Left cardiac atrium (tissue), 4 donors: Measurements from ENCODE around the gene CD58. TPM values are rescaled to one million over a fixed set of nuclear protein-coding genes. Genes with fewer than 3 reads are reported as not detected.

ENCODE experiments used
- ATAC-seq, 2 donors: fragments of 200-7000 bp; cut with Tn5 transposase; one replicate each; pipeline ENCODE4 v1.9.1; 2020; ENCODE audit warnings: mild to moderate bottlenecking in 2 of 2, moderate library complexity in 2 of 2
- DNase-seq: peaks from one replicate; pipeline ENCODE4 v3.0.0-alpha.2; 2020
- intact Hi-C, 2 donors: fragments of 100-400 bp; cut with DNase I; formaldehyde crosslinking; loops; one replicate each; pipeline versions ENCODE4 v1.14.1 to v1.15.1; 2022 to 2023
- total RNA-seq, 2 donors: library from RNA; stranded (reverse); fragmentation: NEBNext Ultra II Directional; extraction: Animal tissue kit (Norgen Biotek cat#: 25700); gene quantifications; one replicate each; pipeline ENCODE4 v1.2.1, GENCODE V29; 2021
- donor health status: DM: no; HTN: yes; CAD: no.
- donor health status: DM: no; HTN: yes; CAD: no; lungs with severe emphysema.
- donor health status: DM: yes; HTN: yes; CAD: no.
- donor health status: Dilated cardiomyopathy.

The CD58 gene
- total RNA-seq, 2 donors from 2014 or later: 19.6 to 21.1 TPM

GRCh38 chr1:116529199-116529631 lies 41.6 kb downstream of the CD58 start:
- ATAC-seq (no peak), DNase-seq (no peak)
- intact Hi-C loops: no loop called here

DNA sequence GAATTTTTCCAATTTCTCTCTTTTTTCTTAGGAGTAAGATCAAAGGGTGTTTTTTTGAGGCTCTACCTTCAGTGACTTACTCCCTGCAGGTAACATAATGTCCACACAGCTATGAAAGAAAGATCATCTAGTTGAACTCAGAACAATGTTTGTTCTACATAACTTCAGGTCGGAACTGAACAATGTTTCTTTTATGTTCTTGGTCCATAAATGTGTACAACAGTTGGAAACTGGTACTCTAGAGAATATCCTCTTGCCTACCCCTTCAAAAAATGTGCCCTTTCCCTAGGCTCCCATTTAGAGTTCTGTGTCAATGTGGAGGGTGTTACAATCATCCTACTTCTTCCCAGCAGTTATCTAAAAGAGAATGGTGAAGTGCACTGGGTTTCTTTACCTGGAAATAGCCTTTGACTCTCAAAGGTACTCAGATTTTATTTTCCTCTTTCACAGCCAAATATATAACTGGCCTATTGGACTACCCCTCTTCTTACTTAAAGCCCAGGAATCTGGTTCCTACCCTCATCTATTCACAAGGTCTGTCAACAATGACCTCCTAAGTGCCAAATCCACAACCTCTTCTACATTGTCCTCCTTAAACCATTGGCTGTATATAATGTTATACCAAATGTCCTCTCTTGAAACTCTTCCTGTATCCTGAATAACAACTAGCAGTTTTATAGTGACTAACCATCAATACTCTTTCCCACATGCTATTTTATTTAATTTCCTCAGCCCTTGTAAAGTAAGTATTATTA lies 42.3 kb downstream of the CD58 start:
- intact Hi-C loops: no loop called here
- ATAC-seq (no peak), DNase-seq (no peak)

DNA sequence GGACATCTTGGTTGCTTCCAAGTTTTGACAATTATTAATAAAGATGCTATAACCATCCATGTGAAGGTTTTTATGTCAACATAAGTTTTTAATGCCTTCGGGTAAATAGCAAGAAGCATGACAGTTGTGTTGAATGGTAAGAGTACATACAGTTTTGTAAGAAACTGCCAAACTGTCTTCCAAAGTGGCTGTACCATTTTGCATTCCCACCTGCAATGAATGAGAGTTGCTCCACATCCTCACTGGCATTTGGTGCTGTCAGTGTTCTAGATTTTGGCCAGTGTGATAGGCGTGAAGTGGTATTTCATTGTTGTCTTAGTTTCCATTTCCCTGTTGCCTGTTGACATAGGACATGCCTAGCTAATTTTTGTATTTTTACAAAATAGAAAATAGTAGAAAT lies 45.4 kb downstream of the CD58 start:
- intact Hi-C loops: no loop called here
- ATAC-seq (no peak), DNase-seq (no peak)

- no peak for DNase-seq
- intact Hi-C loops: no loop called here
- ATAC-seq: peak in 1 of 2 donors; percentile 44
These were observed 49.6 kb downstream of the CD58 start for GRCh38 chr1:116521186-116521585.

- no peak for ATAC-seq
- DNase-seq: no peak
- intact Hi-C loops: no loop called here
These were observed 52.4 kb downstream of the CD58 start for GRCh38 chr1:116518400-116518799.

DNA sequence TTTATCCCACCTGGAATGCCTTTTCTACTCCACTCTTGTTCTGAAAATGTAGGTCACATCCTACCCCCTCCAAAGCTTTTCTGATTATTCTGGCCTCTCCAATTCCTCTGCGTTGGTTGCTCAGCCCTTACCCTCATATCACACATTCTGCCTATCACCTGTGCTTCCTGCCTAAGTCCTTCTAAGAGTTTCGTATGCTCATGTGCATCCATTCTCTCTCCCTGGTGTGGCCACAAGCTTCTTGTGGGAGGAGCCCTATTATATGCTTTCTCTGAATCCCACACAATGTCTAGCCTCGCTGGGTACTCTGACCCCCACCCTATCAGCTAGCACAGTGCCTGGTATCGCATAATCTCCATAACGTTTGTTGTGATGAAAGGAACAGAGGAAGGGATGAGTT lies 54.2 kb downstream of the CD58 start:
- DNase-seq (no peak), ATAC-seq (no peak)
- intact Hi-C loops: no loop called here

DNA sequence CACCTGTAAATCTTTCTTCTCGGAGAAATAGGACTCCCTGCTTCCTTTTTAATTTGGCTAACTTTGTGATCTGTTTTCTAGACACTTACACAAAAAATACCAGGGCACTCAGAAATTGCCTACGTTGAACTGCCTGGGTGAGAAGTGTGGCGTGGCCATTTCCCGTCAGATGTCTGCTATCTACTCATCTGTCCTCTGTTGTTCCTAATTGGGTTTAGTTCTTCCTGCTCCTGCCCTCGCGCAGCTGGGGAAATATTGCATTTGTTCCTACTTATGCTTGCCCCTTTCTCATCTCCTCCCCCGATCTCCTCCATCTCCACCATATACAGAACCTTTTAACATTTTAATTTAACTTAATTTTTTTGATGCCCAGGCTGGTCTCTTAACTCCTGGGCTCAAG lies 55.1 kb downstream of the CD58 start:
- intact Hi-C loops: no loop called here
- no peak for DNase-seq
- peak in 1 of 2 donors; percentile 16 for ATAC-seq

DNA sequence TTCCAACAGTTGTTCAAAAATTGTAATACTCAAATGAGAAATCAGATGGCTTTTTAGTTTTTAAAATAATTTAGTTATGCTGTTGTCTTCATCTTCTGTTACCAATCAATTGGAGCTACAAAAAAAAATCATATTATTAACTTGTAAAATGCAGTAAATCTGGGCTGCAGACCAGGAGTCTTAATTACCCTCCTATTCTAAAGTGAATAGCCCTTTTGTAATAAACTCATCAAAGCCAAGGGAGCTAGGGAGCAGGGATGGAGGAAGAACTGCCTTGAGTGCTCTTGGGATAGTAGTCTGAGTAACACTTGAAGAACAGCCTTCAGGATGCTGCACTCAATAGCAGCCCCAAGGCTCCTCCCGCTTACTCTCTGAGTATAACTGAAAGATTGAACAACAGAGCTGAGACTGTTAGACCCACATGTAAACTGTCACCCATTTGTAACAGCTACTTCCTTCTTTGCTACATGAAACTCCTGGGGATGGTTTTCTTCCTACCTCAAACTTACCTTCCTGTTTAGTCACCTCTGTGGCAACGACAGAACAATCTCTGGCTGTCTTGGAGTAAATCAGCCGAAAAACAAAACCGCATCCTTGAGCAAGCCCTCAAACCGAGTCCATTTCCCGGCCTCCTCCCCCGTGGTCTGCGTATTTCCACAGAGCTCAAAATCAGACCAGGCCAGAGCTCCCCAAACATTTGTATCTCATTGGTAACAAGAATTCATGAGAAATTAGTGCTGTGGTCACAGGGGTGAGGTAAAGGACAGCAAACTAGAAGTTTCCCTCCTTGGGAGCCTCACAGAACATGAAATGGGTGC lies 55.9 kb downstream of the CD58 start:
- ATAC-seq (peak in 1 of 2 donors; percentile 20), DNase-seq (no peak)
- intact Hi-C loops: no loop called here

GRCh38 chr1:116513956-116514355 lies 56.9 kb downstream of the CD58 start:
- DNase-seq (no peak), ATAC-seq (peak in 1 of 2 donors; percentile 41)
- intact Hi-C loops: no loop called here

DNA sequence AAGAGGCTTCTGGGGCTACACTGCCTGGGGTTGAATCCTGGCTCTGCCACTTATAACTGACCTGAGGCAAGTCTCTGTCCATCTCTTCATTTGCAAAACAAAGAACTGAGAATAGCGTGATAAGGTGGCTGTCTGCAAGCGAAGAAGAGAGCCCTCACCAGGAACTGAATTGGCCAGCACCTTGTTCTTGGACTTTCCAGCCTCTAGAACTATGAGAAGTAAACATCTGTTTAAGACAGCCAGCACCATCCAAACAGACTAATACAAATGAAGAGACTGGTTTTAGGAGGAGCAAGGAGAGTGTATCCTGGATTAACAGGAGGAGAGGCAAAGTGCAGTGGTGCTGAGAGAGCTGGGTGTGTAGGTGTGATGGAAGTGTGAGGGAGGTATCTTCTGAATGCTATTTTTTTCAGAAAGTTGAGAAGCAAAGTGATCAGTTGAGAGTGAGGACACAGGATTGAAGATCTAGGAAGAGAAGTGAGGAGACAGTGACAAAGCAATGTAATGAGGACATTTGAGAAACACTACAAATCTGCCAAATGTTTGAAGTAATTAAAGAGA lies 59.3 kb downstream of the CD58 start:
- intact Hi-C loops: no loop called here
- DNase-seq (no peak), ATAC-seq (no peak)

GRCh38 chr1:116510361-116510760 lies 60.5 kb downstream of the CD58 start:
- ATAC-seq (no peak), DNase-seq (no peak)
- intact Hi-C loops: no loop called here

DNA sequence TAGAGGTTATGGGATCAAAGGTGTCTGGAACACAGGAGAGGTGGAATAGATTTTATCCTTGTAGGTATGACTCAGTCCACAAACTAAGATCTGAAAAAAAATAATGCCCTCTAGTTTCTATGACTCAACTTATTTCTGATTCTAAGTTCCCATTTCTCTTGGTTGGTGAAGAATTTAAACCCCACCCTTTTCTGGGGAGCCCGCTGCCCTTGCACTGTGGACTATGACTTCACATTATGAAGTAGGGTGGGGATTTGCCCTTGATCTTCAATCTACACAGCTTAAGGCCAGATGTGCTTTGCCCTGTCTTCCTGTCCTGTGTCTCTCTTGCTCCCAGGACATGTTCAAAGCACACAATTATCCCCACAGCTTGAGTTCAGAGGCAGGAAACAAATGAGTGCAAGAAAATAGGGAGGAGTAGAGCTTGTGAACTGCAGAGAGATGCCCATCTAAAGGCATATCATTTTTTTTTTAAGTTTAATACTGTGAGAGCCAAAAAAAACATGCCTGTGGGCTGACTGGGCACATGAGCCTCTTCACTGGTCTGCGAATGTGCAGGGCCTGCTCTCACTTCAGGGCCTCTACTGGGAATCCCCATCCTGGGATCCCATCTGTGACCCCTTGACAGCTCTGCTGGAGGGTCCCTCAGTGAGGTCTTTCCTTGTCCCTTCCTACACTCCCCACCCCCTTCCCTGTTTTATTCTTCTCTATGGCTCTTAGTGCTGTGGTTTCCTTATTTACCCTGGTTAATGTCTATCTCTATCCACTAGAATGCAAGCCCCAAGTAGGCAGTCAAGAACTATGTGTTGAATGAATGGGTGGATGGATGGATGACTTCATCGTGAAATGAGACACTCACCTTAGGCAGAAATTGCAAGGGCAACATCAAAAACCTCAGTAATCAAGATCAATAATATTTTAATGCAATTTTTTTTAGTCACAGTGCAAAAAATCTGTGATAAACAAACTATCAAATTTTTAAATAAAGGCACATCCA lies 61.5 kb downstream of the CD58 start:
- peak in 1 of 2 donors; percentile 63 for ATAC-seq
- intact Hi-C loops: no loop called here
- no peak for DNase-seq

GRCh38 chr1:116508085-116508983 lies 62.5 kb downstream of the CD58 start:
- no peak for ATAC-seq
- DNase-seq: no peak
- intact Hi-C loops: no loop called here

GRCh38 chr1:116507631-116508030 lies 63.2 kb downstream of the CD58 start:
- no peak for DNase-seq
- intact Hi-C loops: no loop called here
- ATAC-seq: no peak

- intact Hi-C loops: no loop called here
- no peak for DNase-seq
- no peak for ATAC-seq
These were observed 64.5 kb downstream of the CD58 start for GRCh38 chr1:116506132-116507004.

GRCh38 chr1:116504308-116505156 lies 66.3 kb downstream of the CD58 start:
- intact Hi-C loops: no loop called here
- ATAC-seq (peak; percentile 77 to 82), DNase-seq (peak; percentile 75)
